ENCODE data around the gene RBMS3.

Gene RBMS3

DNA sequence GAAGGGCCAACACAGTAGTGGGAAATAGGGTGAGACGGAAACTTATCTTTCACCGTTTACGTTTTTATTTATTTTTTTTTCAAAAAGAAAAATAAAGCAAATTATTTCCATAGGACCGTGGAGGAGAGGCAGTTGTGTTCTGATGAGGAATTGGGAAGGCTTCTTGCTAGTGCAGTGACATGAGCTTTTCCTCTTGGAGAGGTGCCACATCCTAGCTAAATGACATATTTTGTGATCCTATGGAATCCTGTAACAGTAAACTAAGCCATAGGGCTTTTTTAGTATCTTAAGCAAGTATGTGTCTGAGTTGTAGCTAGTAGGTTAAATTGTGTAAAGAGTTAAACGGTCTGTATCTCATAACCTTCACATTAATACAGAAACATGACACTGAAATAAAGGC, 609.9 kb downstream of the RBMS3 start:
- DNase-seq (ENCODE audit: low read depth) = no peak

DNA sequence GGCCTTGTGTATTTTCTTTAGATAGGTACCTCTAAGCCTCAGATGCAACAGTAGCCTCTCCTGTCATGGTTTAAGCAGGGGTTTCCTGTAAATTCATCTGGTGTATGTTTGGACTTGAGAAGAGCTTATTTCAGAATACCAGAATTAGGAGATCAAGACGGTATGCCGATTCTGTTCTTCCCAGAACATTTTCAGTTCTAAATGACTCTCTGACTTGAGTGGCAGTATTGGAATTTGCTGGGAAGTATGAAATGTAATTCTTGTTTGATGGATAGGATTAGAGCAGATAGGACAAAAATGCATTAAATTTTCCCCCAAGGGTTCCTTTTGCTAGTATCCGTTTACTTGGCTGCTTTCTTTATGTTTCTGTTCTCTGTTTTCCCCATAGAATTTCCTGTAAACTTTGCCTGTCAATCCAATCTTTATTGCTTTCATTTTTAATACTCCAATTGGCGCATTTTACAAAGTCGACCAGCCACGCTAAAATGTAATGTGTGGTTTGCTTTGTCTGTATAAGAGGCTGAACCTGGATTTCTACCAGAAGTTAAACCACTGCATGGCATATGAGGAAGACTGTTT, 612.2 kb downstream of the RBMS3 start:
- no peak for DNase-seq (ENCODE audit: low read depth)

- DNase-seq (ENCODE audit: low read depth) = no peak
These were observed 616.0 kb downstream of the RBMS3 start for GRCh38 chr3:29896856-29897255.

GRCh38 chr3:29898171-29898965, 617.5 kb downstream of the RBMS3 start:
- no peak for DNase-seq (ENCODE audit: low read depth)

GRCh38 chr3:29899021-29899420, 618.1 kb downstream of the RBMS3 start:
- DNase-seq (ENCODE audit: low read depth) = no peak

DNA sequence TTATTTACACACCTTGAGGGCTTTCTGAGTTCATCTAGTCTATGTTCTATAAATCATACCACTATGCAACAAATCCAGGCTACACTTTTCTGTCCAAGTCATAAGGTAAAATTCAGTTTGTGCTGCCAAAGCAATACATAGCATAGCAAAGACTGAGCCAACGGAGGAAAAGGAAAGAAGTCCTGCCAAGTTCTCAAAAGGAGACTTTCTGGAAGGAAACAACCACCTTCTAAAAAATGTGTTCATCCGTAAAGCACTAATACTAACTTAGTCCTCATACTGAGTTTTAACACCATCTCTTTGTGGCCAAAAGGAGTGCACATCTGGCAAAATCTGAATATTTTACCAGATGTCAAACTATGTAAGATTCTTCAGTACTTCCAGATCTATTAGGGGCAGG, 620.2 kb downstream of the RBMS3 start:
- no peak for DNase-seq (ENCODE audit: low read depth)

DNA sequence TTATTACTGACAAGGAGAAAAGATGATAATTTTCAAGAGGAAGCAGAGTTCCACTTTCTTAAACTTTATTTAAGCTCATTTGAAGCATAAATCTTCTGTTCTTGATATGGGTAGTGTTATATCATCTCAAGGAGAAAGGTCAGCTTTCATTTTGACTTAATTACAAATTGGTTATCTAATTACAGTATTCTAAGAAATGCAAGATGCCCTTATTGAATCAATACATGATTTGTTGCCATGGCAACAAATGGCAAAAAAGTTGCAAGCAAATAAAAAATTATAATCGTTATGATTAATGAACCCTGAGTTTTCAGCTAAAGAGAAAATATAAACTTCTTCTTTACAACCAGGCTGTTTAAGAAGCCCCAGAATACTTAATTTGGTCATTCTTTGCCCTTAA, 622.7 kb downstream of the RBMS3 start:
- DNase-seq (ENCODE audit: low read depth) = no peak

GRCh38 chr3:29906906-29907305, 626.0 kb downstream of the RBMS3 start:
- DNase-seq (ENCODE audit: low read depth) = peak; percentile 26

DNA sequence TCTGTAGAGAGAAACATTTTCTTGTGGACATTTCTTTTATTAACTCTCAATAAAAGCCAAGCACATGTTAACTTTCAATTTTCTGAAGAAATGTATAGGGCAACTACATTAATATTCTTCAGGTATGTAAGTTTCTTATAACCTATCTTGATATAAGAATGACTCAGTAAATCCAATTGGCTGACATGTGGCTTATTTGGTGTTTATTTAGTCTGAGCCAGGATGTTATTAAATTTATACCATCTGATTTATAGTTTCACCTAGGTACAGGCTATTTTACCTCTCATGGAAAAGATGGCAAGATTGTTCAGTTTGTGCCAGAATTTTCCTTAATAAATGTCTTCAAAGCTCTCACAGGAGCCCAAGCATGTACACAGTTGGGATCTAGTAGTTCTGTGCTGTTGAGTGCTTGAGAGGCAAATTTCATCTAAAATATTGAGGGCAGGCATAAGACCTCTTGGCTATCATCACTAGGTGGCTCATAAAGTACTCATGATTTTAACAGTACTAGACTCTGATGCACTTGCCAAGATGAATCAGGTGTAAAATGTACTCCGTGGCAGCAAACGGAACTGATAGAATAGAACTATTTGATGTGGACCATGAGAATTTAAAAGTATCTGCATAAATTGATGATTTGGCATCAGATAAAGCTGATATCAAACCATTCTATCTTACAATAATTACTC, 631.9 kb downstream of the RBMS3 start:
- DNase-seq (ENCODE audit: low read depth) = no peak

GRCh38 chr3:29914861-29915524, 634.1 kb downstream of the RBMS3 start:
- no peak for DNase-seq (ENCODE audit: low read depth)

DNA sequence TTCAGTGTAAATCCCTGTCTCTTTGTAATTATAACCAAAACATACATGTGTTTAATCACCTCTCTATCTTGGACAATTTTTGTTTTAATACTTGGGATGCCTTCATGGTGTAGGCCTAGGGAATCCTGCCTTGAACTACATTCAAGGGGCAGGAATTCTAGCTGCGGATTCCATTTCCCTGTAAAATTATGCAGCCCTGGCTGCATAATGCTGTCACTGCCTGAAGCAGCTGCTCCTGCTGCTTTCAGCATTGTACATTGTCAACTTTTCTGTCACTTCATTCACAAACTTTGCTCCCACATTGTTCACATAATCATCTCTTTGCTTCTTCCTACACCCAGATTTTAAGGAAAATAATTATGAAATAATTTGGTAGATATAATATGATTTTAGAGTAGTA, 638.7 kb downstream of the RBMS3 start:
- no peak for DNase-seq (ENCODE audit: low read depth)

GRCh38 chr3:29922992-29923746, 642.3 kb downstream of the RBMS3 start:
- peak; percentile 96 for DNase-seq (ENCODE audit: low read depth)

GRCh38 chr3:29924783-29925561, 644.1 kb downstream of the RBMS3 start:
- no peak for DNase-seq (ENCODE audit: low read depth)

GRCh38 chr3:29926378-29926777, 645.5 kb downstream of the RBMS3 start:
- DNase-seq (ENCODE audit: low read depth) = peak; percentile 54

GRCh38 chr3:29932696-29933325, 651.9 kb downstream of the RBMS3 start:
- DNase-seq (ENCODE audit: low read depth) = no peak

DNA sequence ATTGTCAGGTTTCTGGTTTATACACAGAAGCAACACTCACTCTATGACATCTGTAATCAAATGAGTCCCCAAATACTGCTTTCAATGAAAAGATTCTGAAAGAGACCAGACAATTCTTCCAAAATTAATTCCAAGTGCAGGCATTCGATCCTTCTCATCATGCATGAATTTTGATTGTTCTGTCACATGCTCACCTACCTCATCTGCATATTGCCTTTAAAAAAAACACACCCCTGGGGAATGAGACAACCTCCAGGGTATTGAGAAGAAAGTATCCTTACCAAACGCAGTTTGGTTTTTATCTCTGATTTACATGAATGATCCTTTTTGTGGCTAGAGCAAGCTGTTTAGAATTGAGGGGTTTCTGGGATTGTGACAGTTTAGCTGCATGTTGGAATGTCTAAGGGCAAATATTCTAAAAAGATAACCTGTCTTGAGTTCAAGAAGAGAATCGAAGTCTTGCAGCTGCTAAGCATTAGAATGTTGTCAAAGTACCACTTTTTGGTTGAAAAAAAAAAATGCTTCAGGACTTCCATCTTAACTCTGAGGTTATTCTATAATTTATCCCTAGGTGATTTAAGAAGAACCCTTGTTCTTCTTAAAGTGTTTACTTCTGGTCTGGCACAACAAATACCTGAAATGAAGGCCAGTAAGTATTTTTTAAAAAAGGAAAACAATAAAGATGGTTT, 653.1 kb downstream of the RBMS3 start:
- DNase-seq (ENCODE audit: low read depth) = no peak

GRCh38 chr3:29934751-29935150, 653.9 kb downstream of the RBMS3 start:
- DNase-seq (ENCODE audit: low read depth) = no peak

DNA sequence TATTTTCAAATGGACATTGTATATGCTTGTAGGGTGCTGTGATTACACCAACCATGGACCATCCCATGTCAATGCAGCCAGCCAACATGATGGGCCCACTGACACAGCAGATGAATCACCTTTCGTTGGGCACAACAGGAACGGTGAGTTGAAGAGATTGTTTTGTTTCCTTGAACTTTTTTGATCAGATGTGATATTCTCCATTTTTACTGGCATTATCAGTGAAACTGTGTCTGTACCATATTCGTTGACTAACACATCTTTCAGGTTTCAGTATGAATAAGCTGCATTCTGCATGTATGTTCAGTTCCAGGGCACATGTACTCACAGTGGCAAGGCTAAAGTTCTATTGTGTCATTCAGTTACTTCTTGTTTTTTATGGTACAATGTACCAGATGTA, 655.2 kb downstream of the RBMS3 start:
- DNase-seq (ENCODE audit: low read depth) = no peak

DNA sequence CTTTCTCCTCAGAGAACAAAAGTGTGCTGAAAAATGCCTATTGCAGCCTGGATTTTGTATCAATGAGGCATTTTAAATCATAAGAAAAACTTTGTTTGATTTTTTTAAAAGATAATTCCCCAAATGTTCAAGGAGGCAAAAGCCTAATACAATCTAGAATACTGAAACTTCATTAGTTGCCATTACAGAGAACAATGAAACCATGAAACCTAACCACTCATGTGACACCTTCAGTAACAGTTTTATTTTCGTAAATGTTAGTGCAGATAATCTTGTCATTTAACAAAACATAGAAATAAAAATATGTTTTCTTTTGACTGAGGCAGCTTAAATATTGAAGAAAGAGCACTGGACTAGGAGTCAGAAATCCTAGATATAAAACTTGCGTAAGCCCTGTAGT, 655.9 kb downstream of the RBMS3 start:
- DNase-seq (ENCODE audit: low read depth) = no peak

DNA sequence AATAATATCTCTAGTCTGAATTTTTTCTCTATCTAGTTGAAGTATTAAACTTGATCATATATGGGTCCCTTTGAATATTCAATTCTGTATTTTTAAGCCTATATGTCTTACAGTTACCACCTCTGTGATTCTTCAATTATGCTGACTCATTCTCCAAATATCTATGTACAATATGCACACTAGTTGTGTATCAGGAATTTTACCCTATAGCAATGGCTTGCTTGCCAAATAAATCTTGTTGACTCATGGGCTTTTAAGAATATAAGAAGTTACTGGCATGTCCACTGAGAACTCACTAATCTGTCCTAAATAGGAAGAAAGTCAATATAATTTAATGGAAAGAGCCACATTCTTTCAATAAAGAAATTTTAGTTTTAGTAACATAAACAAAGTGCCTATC, 656.3 kb downstream of the RBMS3 start:
- peak; percentile 21 for DNase-seq (ENCODE audit: low read depth)

Data from amniotic epithelial cell (primary cell).